CD4-positive, alpha-beta memory T cell (primary cell): ENCODE results near the gene MZB1. TPM values are rescaled to one million over a fixed set of nuclear protein-coding genes. Genes with fewer than 3 reads are reported as not detected.
"Not testable (repeated sequence)": the region's sequence is repeated elsewhere in the genome, so short reads cannot be mapped to it uniquely, and the experiment has no call there.

Experiments
- CTCF ChIA-PET: fragments of 350-600 bp; sonication (Branson Sonifier 250); formaldehyde crosslinking; loops from one replicate; lab custom pipeline; 2021; ENCODE audit warnings: inconsistent platforms; ENCODE audit not compliant: partially characterized antibody; lab: Charles Lee
- POLR2A ChIA-PET: fragments of 350-600 bp; sonication (Branson Sonifier 250); formaldehyde crosslinking; loops from one replicate; lab custom pipeline; 2021; ENCODE audit not compliant: partially characterized antibody; lab: Charles Lee
- DNase-seq, 5 donors: peaks; one replicate each; pipeline versions ENCODE4 v3.0.0 to v3.0.0-alpha.2; 2020 to 2022; ENCODE audit warnings: mixed read lengths in 1 of 5
- H3K27ac ChIP-seq: one replicate; pipeline ENCODE4 v1.7.0; 2013; ENCODE audit warnings: low read depth, low read length
- H3K27me3 ChIP-seq: 2 replicates; pipeline ENCODE4 v1.7.0; 2013; ENCODE audit warnings: mild to moderate bottlenecking, low read length, moderate library complexity; ENCODE audit not compliant: insufficient read depth
- H3K36me3 ChIP-seq: 2 replicates; pipeline ENCODE4 v1.7.0; 2013; ENCODE audit warnings: mild to moderate bottlenecking, low read length, moderate library complexity; ENCODE audit not compliant: insufficient read depth
- H3K4me1 ChIP-seq: 2 replicates; pipeline ENCODE4 v1.7.0; 2013; ENCODE audit warnings: mild to moderate bottlenecking, low read length, moderate library complexity; ENCODE audit not compliant: insufficient read depth
- H3K4me3 ChIP-seq, 2 donors: one replicate each; pipeline ENCODE4 v1.7.0; 2013; ENCODE audit warnings: low read length in 2 of 2, mild to moderate bottlenecking in 1 of 2
- H3K9me3 ChIP-seq, 2 donors: one replicate each; pipeline ENCODE4 v1.7.0; 2013; ENCODE audit warnings: low read length in 2 of 2, control low read depth in 1 of 2; ENCODE audit not compliant: control insufficient read depth in 1 of 2
- H3K27ac Mint-ChIP-seq, 7 donors: one replicate each; pipeline ENCODE4 v1.8.0; 2020 to 2021; ENCODE audit warnings: mixed read lengths in 7 of 7, mild to moderate bottlenecking in 6 of 7, inconsistent platforms in 3 of 7, moderate library complexity in 3 of 7
- H3K27me3 Mint-ChIP-seq, 2 donors: one replicate each; pipeline ENCODE4 v1.8.0; 2020 to 2021; ENCODE audit warnings: mixed read lengths in 2 of 2
- H3K36me3 Mint-ChIP-seq, 2 donors: one replicate each; pipeline ENCODE4 v1.8.0; 2020 to 2021; ENCODE audit warnings: mixed read lengths in 2 of 2, inconsistent platforms in 1 of 2, mild to moderate bottlenecking in 1 of 2
- H3K4me1 Mint-ChIP-seq, 4 donors: one replicate each; pipeline ENCODE4 v1.8.0; 2020 to 2021; ENCODE audit warnings: mixed read lengths in 4 of 4, mild to moderate bottlenecking in 1 of 4
- H3K4me3 Mint-ChIP-seq, 8 donors: one replicate each; pipeline ENCODE4 v1.8.0; 2020 to 2021; ENCODE audit warnings: mixed read lengths in 8 of 8, mild to moderate bottlenecking in 7 of 8, moderate library complexity in 6 of 8, inconsistent platforms in 3 of 8
- H3K9me3 Mint-ChIP-seq, 8 donors: one replicate each; pipeline ENCODE4 v1.8.0; 2020 to 2021; ENCODE audit warnings: mixed read lengths in 8 of 8, mild to moderate bottlenecking in 5 of 8, inconsistent platforms in 3 of 8, moderate library complexity in 1 of 8
- intact Hi-C: fragments of 100-400 bp; cut with micrococcal nuclease; formaldehyde crosslinking; loops from one replicate; pipeline ENCODE4 v1.15.1; 2023
- polyA plus RNA-seq, 2 donors: library from polyadenylated mRNA; unstranded; fragments of 300-500 nt; fragmentation: Illumina TruSeq; gene quantifications; one replicate each; pipeline ENCODE4 v1.2.3, GENCODE V29; 2021
- total RNA-seq, 2 experiments: library from RNA; stranded (reverse); gene quantifications; one replicate each; pipeline ENCODE4 v1.2.3, GENCODE V29; 2021

Gene MZB1
- total and polyA plus RNA-seq, 4 experiments from 2014 or later, result 0.84 to 8.2 (median 1.0) TPM

DNA sequence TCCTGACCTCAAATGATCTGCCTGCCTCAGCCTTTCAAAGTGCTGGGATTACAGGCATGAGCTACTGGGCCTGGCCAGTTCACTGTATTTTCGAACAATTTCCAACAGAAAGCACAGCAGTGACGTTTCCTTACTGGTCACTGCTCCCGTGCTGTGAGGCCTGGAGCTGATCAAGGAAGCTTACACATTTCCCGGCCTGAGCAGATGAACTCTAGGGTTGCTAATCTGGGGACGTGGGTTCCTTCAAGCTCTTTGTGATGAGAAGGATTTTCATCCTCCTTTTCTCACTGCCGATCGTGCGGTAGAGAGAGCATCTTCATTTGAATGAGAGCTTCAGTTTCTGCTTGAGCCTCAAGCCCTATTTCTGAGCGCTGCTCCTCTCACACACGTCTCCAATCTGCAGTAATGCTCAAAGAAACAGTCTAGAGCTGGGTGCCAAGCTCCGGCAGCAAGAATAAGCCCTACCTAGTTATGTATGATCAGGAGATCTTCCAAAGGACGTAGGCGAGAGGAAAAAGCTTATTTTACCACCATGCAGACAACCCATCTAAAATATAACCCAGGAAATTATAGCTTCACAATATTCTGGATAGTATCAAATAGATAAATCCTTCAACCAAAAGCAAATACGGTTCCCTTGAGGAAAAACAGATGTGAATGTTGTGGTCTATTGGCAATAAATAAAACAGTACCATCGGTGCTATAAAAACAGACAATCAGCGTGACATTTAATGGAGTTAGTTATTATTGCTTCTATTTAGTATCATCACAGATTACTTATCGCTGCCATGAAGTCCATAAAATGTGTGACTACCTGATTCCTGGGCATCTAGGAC, 21.5 kb upstream of the MZB1 start:
- ChIA-PET POLR2A (interaction anchor here (1.3 to 1.5 kb wide), 2 partner anchors 70 to 150 kb away, joined by 3 to 5 read pairs; partner anchors contain the start of gene UBE2D2), CTCF (interaction anchor here (0.5 to 4.6 kb wide), 7 partner anchors 9 to 222 kb away, joined by 3 to 29 read pairs (median 4); no protein-coding TSS in a partner anchor)
- no peaks in the 10 kb centered on the region for H3K36me3 ChIP-seq
- Mint-ChIP-seq H3K27me3 (no peaks in the 10 kb centered on the region), H3K27ac (no peak overlapping the region), H3K4me1 (peaks cover 11 to 33% (median 22%) of the 10 kb centered on the region in 4 donors), H3K4me3 (no peak overlapping the region), H3K36me3 (no peaks in the 10 kb centered on the region), H3K9me3 (no peaks in the 10 kb centered on the region)
- peaks cover 31% of the 10 kb centered on the region for H3K4me1 ChIP-seq
- H3K9me3 ChIP-seq, result no peaks in the 10 kb centered on the region
- intact Hi-C loops, result no loop called here
- H3K27ac ChIP-seq, result no peak overlapping the region
- no peaks in the 10 kb centered on the region for H3K27me3 ChIP-seq
- H3K4me3 ChIP-seq, result no peak overlapping the region
- DNase-seq, result no peak

DNA sequence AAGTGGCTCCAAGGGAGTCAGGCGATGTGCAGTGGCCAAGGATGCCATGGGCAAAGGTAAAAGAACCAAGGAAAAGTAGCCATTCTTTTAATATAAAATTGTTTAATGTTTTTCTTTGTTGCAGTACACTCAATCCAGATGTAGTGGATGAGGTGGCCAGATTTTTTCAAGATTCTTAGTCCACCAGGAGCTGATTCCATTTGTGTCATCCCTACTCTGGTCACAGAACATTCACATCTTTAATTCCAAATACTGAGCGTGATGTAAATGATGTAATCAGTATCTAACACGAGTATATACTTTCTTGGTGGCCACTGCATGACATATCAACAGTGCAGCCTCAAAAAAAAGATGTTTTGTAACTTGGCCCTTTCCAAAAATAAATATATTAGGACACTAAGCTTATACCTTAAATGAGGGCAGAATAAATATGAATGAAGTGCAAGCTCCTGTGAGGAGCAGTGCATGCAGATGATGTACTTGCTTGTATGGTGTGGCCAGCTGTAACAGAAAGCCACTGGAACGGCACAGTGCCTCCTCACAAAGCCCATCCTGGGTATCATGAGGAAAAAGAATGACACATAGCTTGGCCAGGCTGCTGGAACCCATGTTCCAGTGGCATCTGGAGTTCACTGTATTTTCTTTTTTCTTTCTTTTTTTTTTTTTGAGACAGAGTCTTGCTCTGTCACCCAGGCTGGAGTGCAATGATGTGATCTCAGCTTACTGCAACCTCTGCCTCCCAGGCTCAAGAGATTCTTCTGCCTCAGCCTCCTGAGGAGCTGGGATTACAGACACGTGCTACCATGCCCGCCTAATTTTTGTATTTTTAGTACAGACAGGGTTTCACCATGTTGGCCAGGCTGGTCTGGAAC, 20.6 kb upstream of the MZB1 start:
- ChIA-PET CTCF (interaction anchor here (0.6 to 4.6 kb wide), 7 partner anchors 8 to 221 kb away, joined by 3 to 29 read pairs (median 4); no protein-coding TSS in a partner anchor), POLR2A (interaction anchor here (0.7 to 1.5 kb wide), 2 partner anchors 71 to 155 kb away, joined by 3 to 5 read pairs; no protein-coding TSS in a partner anchor)
- Histone ChIP-seq H3K36me3 (no peaks in the 10 kb centered on the region), H3K4me3 (no peak overlapping the region), H3K4me1 (peaks cover 23% of the 10 kb centered on the region), H3K27me3 (no peaks in the 10 kb centered on the region), H3K9me3 (no peaks in the 10 kb centered on the region), H3K27ac (no peak overlapping the region)
- intact Hi-C loops, result no loop called here
- no peak for DNase-seq
- no peak overlapping the region for H3K4me3 Mint-ChIP-seq
- H3K36me3 Mint-ChIP-seq, result no peaks in the 10 kb centered on the region
- H3K27me3 Mint-ChIP-seq, result no peaks in the 10 kb centered on the region
- no peaks in the 10 kb centered on the region for H3K9me3 Mint-ChIP-seq
- no peak overlapping the region for H3K27ac Mint-ChIP-seq
- peaks cover 11 to 25% (median 15%) of the 10 kb centered on the region in 4 donors for H3K4me1 Mint-ChIP-seq

GRCh38 chr5:139409116-139409515, 19.4 kb upstream of the MZB1 start:
- H3K36me3 Mint-ChIP-seq, H3K27ac Mint-ChIP-seq, H3K27ac ChIP-seq, H3K9me3 Mint-ChIP-seq, H3K4me3 ChIP-seq, H3K36me3 ChIP-seq, POLR2A ChIA-PET, H3K27me3 ChIP-seq, H3K9me3 ChIP-seq, DNase-seq, H3K4me3 Mint-ChIP-seq, H3K27me3 Mint-ChIP-seq: not testable (repeated sequence)
- H3K4me1 Mint-ChIP-seq, result peaks cover 10 to 19% (median 12%) of the 10 kb centered on the region in 4 donors
- intact Hi-C loops, result loop anchor here (10.0 kb wide), 1 partner anchor 436 kb away; no protein-coding TSS in a partner anchor
- CTCF ChIA-PET, result interaction anchor here (1.0 to 4.6 kb wide), 2 partner anchors 103 to 105 kb away, joined by 3 to 15 read pairs; no protein-coding TSS in a partner anchor
- peaks cover 19% of the 10 kb centered on the region for H3K4me1 ChIP-seq

GRCh38 chr5:139408191-139408590, 18.5 kb upstream of the MZB1 start:
- no peak overlapping the region for H3K4me3 Mint-ChIP-seq
- Histone ChIP-seq H3K36me3 (no peaks in the 10 kb centered on the region), H3K4me1 (peaks cover 15% of the 10 kb centered on the region), H3K4me3 (no peak overlapping the region), H3K9me3 (no peaks in the 10 kb centered on the region), H3K27me3 (no peaks in the 10 kb centered on the region), H3K27ac (no peak overlapping the region)
- H3K36me3 Mint-ChIP-seq, result peaks cover 0 to 4% of the 10 kb centered on the region in 2 donors
- POLR2A ChIA-PET, result no interaction called here
- peaks cover 9 to 22% (median 13%) of the 10 kb centered on the region in 4 donors for H3K4me1 Mint-ChIP-seq
- no peaks in the 10 kb centered on the region for H3K9me3 Mint-ChIP-seq
- CTCF ChIA-PET, result interaction anchor here (0.7 to 4.6 kb wide), 3 partner anchors 12 to 109 kb away, joined by 3 to 15 read pairs (median 4); no protein-coding TSS in a partner anchor
- no peaks in the 10 kb centered on the region for H3K27me3 Mint-ChIP-seq
- DNase-seq, result no peak
- intact Hi-C loops, result loop anchor here (10.0 kb wide), 1 partner anchor 437 kb away; no protein-coding TSS in a partner anchor
- H3K27ac Mint-ChIP-seq, result no peak overlapping the region

DNA sequence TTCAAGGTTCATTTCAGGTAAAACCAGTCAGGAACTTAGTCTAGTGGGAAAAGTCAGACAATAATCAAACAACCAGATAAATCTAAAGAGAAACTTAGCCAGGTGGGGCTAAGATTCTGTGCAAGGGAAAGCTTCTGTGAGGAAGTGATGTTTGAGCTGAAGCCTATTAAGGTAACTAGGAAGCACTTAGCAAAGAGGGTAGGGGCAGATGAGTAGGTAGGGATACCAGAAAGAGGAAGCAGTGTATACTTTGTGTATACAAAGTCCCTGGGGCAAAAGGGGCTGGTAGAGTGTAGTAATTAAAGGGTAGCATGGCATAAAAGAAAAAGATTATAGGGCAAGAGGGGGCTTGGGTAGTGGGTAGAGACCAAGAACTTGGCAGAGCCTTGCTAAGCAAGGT, 17.8 kb upstream of the MZB1 start:
- intact Hi-C loops, result loop anchor here (10.0 kb wide), 1 partner anchor 437 kb away; no protein-coding TSS in a partner anchor

DNA sequence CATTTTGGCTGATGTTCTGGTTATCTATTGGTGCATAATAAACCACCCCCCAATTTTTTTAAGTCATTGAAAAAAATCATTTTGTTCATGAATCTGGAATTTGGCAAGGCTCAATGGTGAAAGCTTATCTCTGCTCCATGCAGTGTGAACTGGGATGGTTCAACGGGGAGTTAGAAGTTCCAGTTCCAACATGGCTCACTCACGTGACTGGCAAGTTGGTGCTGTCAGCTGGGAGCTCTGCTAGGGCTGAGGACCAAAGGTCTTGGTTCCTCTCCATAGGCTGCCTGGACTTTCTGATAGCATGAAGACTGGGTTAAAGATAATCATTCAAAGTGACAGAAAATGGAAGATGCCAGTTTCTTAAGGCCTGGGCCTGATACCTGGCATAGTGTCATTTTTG, 17.2 kb upstream of the MZB1 start:
- DNase-seq, result no peak
- CTCF ChIA-PET, result interaction anchor here (0.6 to 2.3 kb wide), 4 partner anchors 15 to 956 kb away, joined by 3 to 7 read pairs (median 4); no protein-coding TSS in a partner anchor
- peaks cover 0 to 4% of the 10 kb centered on the region in 2 donors for H3K36me3 Mint-ChIP-seq
- peaks cover 20% of the 10 kb centered on the region for H3K4me1 ChIP-seq
- H3K36me3 ChIP-seq, result no peaks in the 10 kb centered on the region
- H3K4me1 Mint-ChIP-seq, result peaks cover 16 to 31% (median 22%) of the 10 kb centered on the region in 4 donors
- no peaks in the 10 kb centered on the region for H3K9me3 ChIP-seq
- peak overlapping the region in 1 of 7 donors; percentile 11 for H3K27ac Mint-ChIP-seq
- H3K27me3 Mint-ChIP-seq, result no peaks in the 10 kb centered on the region
- POLR2A ChIA-PET, result interaction anchor here (0.6 kb wide), 1 partner anchor 16 kb away, joined by 3 read pairs; no protein-coding TSS in a partner anchor
- H3K27ac ChIP-seq, result no peak overlapping the region
- H3K9me3 Mint-ChIP-seq, result peaks cover 0 to under 1% (median 0%) of the 10 kb centered on the region in 8 donors
- no peak overlapping the region for H3K4me3 ChIP-seq
- H3K27me3 ChIP-seq, result no peaks in the 10 kb centered on the region
- H3K4me3 Mint-ChIP-seq, result no peak overlapping the region
- intact Hi-C loops, result loop anchor here (10.0 kb wide), 1 partner anchor 438 kb away; no protein-coding TSS in a partner anchor

More for the DNA sequence above, 17.8 kb upstream of the MZB1 start:
- Histone ChIP-seq H3K27me3 (no peaks in the 10 kb centered on the region), H3K36me3 (no peaks in the 10 kb centered on the region), H3K4me3 (no peak overlapping the region), H3K9me3 (no peaks in the 10 kb centered on the region), H3K4me1 (peaks cover 20% of the 10 kb centered on the region), H3K27ac (no peak overlapping the region)
- Mint-ChIP-seq H3K9me3 (no peaks in the 10 kb centered on the region), H3K27me3 (no peaks in the 10 kb centered on the region), H3K36me3 (peaks cover 0 to 4% of the 10 kb centered on the region in 2 donors), H3K4me1 (peaks cover 16 to 28% (median 20%) of the 10 kb centered on the region in 4 donors), H3K4me3 (peak overlapping the region in 1 of 8 donors; percentile 11), H3K27ac (peak overlapping the region in 4 of 7 donors; percentile 11 to 82 (median 50))
- no peak for DNase-seq
- ChIA-PET POLR2A (no interaction called here), CTCF (interaction anchor here (1.2 to 4.6 kb wide), 3 partner anchors 13 to 107 kb away, joined by 4 to 15 read pairs (median 4); no protein-coding TSS in a partner anchor)
